H9 (cell line): Measurements from ENCODE around the gene DUOXA2. TPM values are rescaled to one million over a fixed set of nuclear protein-coding genes. Genes with fewer than 3 reads are reported as not detected.
A peak's percentile ranks its signal among the peaks of the same experiment; 100 is the strongest.

Experiments used
- DNase-seq: peaks from one replicate; pipeline ENCODE4 v3.0.0-alpha.2; 2017
- H2AFZ ChIP-seq: one replicate; pipeline ENCODE4 v1.6.1; 2013; ENCODE audit warnings: mild to moderate bottlenecking, low read length, control low read depth, moderate library complexity
- H2AK5ac ChIP-seq: 2 replicates; pipeline ENCODE4 v1.6.1; 2013; ENCODE audit warnings: low read length, control low read depth, mixed read lengths; ENCODE audit not compliant: insufficient read length
- H2BK120ac ChIP-seq: one replicate; pipeline ENCODE4 v1.6.1; 2013; ENCODE audit warnings: low read depth, mild to moderate bottlenecking, low read length, control low read depth, inconsistent platforms; ENCODE audit not compliant: poor library complexity, severe bottlenecking
- H2BK12ac ChIP-seq: 2 replicates; pipeline ENCODE4 v1.6.1; 2013; ENCODE audit warnings: low read length, control low read depth, mixed read lengths, low read depth; ENCODE audit not compliant: insufficient read length
- H2BK15ac ChIP-seq: 2 replicates; pipeline ENCODE4 v1.6.1; 2013; ENCODE audit warnings: low read depth, low read length, control low read depth
- H2BK20ac ChIP-seq: one replicate; pipeline ENCODE4 v1.6.1; 2013; ENCODE audit warnings: low read depth, mild to moderate bottlenecking, low read length, control low read depth, inconsistent platforms; ENCODE audit not compliant: poor library complexity, severe bottlenecking
- H2BK5ac ChIP-seq: 2 replicates; pipeline ENCODE4 v1.6.1; 2013; ENCODE audit warnings: low read length, control low read depth, mixed read lengths; ENCODE audit not compliant: insufficient read length
- H3K14ac ChIP-seq: 2 replicates; pipeline ENCODE4 v1.6.1; 2013; ENCODE audit warnings: low read length, control low read depth; ENCODE audit not compliant: insufficient read depth
- H3K18ac ChIP-seq: 2 replicates; pipeline ENCODE4 v1.6.1; 2013; ENCODE audit warnings: low read depth, mild to moderate bottlenecking, mixed read lengths, low read length, control low read depth; ENCODE audit not compliant: insufficient read length
- H3K23ac ChIP-seq: 2 replicates; pipeline ENCODE4 v1.6.1; 2013; ENCODE audit warnings: low read length, control low read depth, mixed read lengths, low read depth; ENCODE audit not compliant: insufficient read length
- H3K23me2 ChIP-seq: 2 replicates; pipeline ENCODE4 v1.6.1; 2013; ENCODE audit warnings: low read depth, mild to moderate bottlenecking, mixed read lengths, low read length, control low read depth; ENCODE audit not compliant: insufficient read length, poor library complexity, severe bottlenecking
- H3K27ac ChIP-seq: 2 replicates; pipeline ENCODE4 v1.5.1; 2013; ENCODE audit warnings: low read length, control low read depth, mixed read lengths, low read depth; ENCODE audit not compliant: insufficient read length
- H3K27me3 ChIP-seq: 2 replicates; pipeline ENCODE4 v1.6.1; 2013; ENCODE audit warnings: low read length, control low read depth, inconsistent platforms; ENCODE audit not compliant: insufficient read depth
- H3K4ac ChIP-seq: 2 replicates; pipeline ENCODE4 v1.6.1; 2013; ENCODE audit warnings: low read depth, mild to moderate bottlenecking, control low read depth, inconsistent platforms, low read length, moderate library complexity
- H3K4me1 ChIP-seq: 2 replicates; pipeline ENCODE4 v1.6.1; 2013; ENCODE audit warnings: low read length, control low read depth, inconsistent platforms; ENCODE audit not compliant: insufficient read depth
- H3K4me2 ChIP-seq: 2 replicates; pipeline ENCODE4 v1.6.1; 2013; ENCODE audit warnings: low read length, control low read depth, mixed read lengths; ENCODE audit not compliant: insufficient read length, insufficient read depth
- H3K56ac ChIP-seq: 2 replicates; pipeline ENCODE4 v1.6.1; 2013; ENCODE audit warnings: low read depth, mild to moderate bottlenecking, mixed read lengths, low read length, control low read depth; ENCODE audit not compliant: insufficient read length
- H3K79me1 ChIP-seq: 2 replicates; pipeline ENCODE4 v1.6.1; 2013; ENCODE audit warnings: low read depth, mild to moderate bottlenecking, moderate library complexity, low read length, control low read depth, inconsistent platforms; ENCODE audit not compliant: insufficient read depth, poor library complexity, severe bottlenecking
- H3K79me2 ChIP-seq: 2 replicates; pipeline ENCODE4 v1.6.1; 2013; ENCODE audit warnings: low read length, control low read depth, inconsistent platforms; ENCODE audit not compliant: insufficient read depth
- H3K9ac ChIP-seq: 2 replicates; pipeline ENCODE4 v1.6.1; 2013; ENCODE audit warnings: low read length, control low read depth, mixed read lengths; ENCODE audit not compliant: insufficient read length; ENCODE audit errors: extremely low read depth
- H3K9me3 ChIP-seq: one replicate; pipeline ENCODE4 v1.6.1; 2013; ENCODE audit warnings: low read depth, low read length, inconsistent platforms; ENCODE audit not compliant: control insufficient read depth
- H3T11ph ChIP-seq: one replicate; pipeline ENCODE4 v1.6.1; 2013; ENCODE audit warnings: mild to moderate bottlenecking, low read length, control low read depth, inconsistent platforms
- H4K20me1 ChIP-seq: one replicate; pipeline ENCODE4 v1.6.1; 2013; ENCODE audit not compliant: control insufficient read depth, insufficient read length, insufficient read depth
- H4K5ac ChIP-seq: 2 replicates; pipeline ENCODE4 v1.6.1; 2013; ENCODE audit warnings: low read depth, mild to moderate bottlenecking, mixed read lengths, low read length, control low read depth; ENCODE audit not compliant: insufficient read length
- H4K8ac ChIP-seq: replicated peaks from 2 replicates; pipeline ENCODE4 v1.6.1; 2013; ENCODE audit warnings: low read length, control low read depth, mixed read lengths, low read depth; ENCODE audit not compliant: insufficient read length
- H4K91ac ChIP-seq: 2 replicates; pipeline ENCODE4 v1.6.1; 2013; ENCODE audit warnings: low read depth, mild to moderate bottlenecking, moderate library complexity, mixed read lengths, low read length, control low read depth; ENCODE audit not compliant: insufficient read length
- H3K27ac Mint-ChIP-seq, 3 experiments: 2 replicates in 2 of 3; 3 replicates in 1 of 3; pipeline ENCODE4 v1.8.0; 2020 to 2021; ENCODE audit warnings: mixed read lengths in 3 of 3, mild to moderate bottlenecking in 1 of 3, moderate library complexity in 1 of 3
- H3K27me3 Mint-ChIP-seq: 2 replicates; pipeline ENCODE4 v1.8.0; 2021; ENCODE audit warnings: low read depth, mild to moderate bottlenecking, moderate library complexity, mixed read lengths
- H3K36me3 Mint-ChIP-seq, 3 experiments: 2 replicates in 2 of 3; 3 replicates in 1 of 3; pipeline ENCODE4 v1.8.0; 2020 to 2021; ENCODE audit warnings: low read depth in 3 of 3, mixed read lengths in 3 of 3; ENCODE audit not compliant: insufficient read depth in 1 of 3
- H3K4me1 Mint-ChIP-seq, 2 experiments: 2 replicates each; pipeline ENCODE4 v1.8.0; 2020; ENCODE audit warnings: mixed read lengths in 2 of 2
- H3K4me3 Mint-ChIP-seq, 2 experiments: 2 replicates in 1 of 2; 3 replicates in 1 of 2; pipeline ENCODE4 v1.8.0; 2020 to 2021; ENCODE audit warnings: mild to moderate bottlenecking in 2 of 2, mixed read lengths in 2 of 2, moderate library complexity in 1 of 2
- H3K9me3 Mint-ChIP-seq, 2 experiments: 2 replicates in 1 of 2; 3 replicates in 1 of 2; pipeline ENCODE4 v1.8.0; 2020; ENCODE audit warnings: mild to moderate bottlenecking in 2 of 2, mixed read lengths in 2 of 2, moderate library complexity in 1 of 2
- WGBS: extraction: QIAGEN DNeasy Blood & Tissue Kit; methylation state at CpG from one replicate; pipeline ENCODE4 v1.1.7; 2013; ENCODE audit warnings: missing lambda C conversion rate, low lambda C conversion rate, mixed read lengths; ENCODE audit not compliant: insufficient read length; ENCODE audit errors: extremely low coverage; 5-methylcytosine and 5-hydroxymethylcytosine counted together
- total RNA-seq: library from RNA; stranded (reverse); gene quantifications from 2 replicates; pipeline ENCODE4 v1.2.1, GENCODE V29; 2021
- TF ChIP-seq, protein P1 (sequence below): fragments of 200-600 bp; sonication (generic); conservative IDR thresholded peaks from 3 replicates; pipeline ENCODE4 v1.8.0; 2021; ENCODE audit warnings: antibody characterized with exemption, mild to moderate bottlenecking

Gene DUOXA2
- total RNA-seq, 1 experiment from 2014 or later = not detected

DNA sequence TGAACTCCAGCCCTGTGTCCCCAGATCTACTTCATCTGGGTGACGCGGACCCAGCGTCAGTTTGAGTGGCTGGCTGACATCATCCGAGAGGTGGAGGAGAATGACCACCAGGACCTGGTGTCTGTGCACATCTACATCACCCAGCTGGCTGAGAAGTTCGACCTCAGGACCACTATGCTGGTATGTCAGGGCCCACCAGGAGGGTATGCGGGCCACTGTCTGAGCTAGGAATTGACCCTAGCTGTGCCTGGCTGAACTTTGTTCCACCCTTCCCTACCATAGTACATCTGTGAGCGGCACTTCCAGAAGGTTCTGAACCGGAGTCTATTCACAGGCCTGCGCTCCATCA lies 49.4 kb downstream of the DUOXA2 start:
- Histone ChIP-seq H4K20me1 (no peaks in the 10 kb centered on the region), H3K27ac (no peak overlapping the region), H4K8ac (no peak overlapping the region), H4K91ac (no peak overlapping the region), H2BK12ac (no peak overlapping the region), H3T11ph (no peak overlapping the region), H3K14ac (no peak overlapping the region), H2AK5ac (no peak overlapping the region), H3K23me2 (no peaks in the 10 kb centered on the region), H2BK120ac (no peak overlapping the region), H3K18ac (no peak overlapping the region), H3K4me1 (no peaks in the 10 kb centered on the region), H3K4ac (no peak overlapping the region), H2BK20ac (no peak overlapping the region), H3K27me3 (no peaks in the 10 kb centered on the region), H2AFZ (no peak overlapping the region), H3K23ac (no peak overlapping the region), H3K79me1 (no peaks in the 10 kb centered on the region), H3K4me2 (no peak overlapping the region), H4K5ac (no peak overlapping the region), H2BK15ac (no peak overlapping the region), H3K79me2 (no peaks in the 10 kb centered on the region), H3K56ac (no peak overlapping the region), H2BK5ac (no peak overlapping the region), H3K9me3 (no peaks in the 10 kb centered on the region), H3K9ac (no peak overlapping the region)
- peaks cover 0 to 3% (median 2%) of the 10 kb centered on the region in 3 experiments; a peak in 3 of 7 replicates for H3K36me3 Mint-ChIP-seq
- TF ChIP-seq, protein P1, sequence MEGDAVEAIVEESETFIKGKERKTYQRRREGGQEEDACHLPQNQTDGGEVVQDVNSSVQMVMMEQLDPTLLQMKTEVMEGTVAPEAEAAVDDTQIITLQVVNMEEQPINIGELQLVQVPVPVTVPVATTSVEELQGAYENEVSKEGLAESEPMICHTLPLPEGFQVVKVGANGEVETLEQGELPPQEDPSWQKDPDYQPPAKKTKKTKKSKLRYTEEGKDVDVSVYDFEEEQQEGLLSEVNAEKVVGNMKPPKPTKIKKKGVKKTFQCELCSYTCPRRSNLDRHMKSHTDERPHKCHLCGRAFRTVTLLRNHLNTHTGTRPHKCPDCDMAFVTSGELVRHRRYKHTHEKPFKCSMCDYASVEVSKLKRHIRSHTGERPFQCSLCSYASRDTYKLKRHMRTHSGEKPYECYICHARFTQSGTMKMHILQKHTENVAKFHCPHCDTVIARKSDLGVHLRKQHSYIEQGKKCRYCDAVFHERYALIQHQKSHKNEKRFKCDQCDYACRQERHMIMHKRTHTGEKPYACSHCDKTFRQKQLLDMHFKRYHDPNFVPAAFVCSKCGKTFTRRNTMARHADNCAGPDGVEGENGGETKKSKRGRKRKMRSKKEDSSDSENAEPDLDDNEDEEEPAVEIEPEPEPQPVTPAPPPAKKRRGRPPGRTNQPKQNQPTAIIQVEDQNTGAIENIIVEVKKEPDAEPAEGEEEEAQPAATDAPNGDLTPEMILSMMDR = no peak
- H3K27me3 Mint-ChIP-seq = peaks cover 13% of the 10 kb centered on the region; the same call in 1 of the 2 replicates
- no peak overlapping the region for H3K27ac Mint-ChIP-seq
- no peak for DNase-seq
- H3K4me3 Mint-ChIP-seq = 0 out of 5 replicates have a peak overlapping the region, but pooled peaks of 1 of the 2 experiments have one; percentile 22
- no CpG with 5 or more reads among the region's 9 CpGs for WGBS
- no peaks in the 10 kb centered on the region; a peak in 1 of 5 replicates for H3K9me3 Mint-ChIP-seq
- peaks cover 19 to 29% of the 10 kb centered on the region in 2 experiments for H3K4me1 Mint-ChIP-seq
